ENCODE measurements around the gene STARD9.

The STARD9 gene

DNA sequence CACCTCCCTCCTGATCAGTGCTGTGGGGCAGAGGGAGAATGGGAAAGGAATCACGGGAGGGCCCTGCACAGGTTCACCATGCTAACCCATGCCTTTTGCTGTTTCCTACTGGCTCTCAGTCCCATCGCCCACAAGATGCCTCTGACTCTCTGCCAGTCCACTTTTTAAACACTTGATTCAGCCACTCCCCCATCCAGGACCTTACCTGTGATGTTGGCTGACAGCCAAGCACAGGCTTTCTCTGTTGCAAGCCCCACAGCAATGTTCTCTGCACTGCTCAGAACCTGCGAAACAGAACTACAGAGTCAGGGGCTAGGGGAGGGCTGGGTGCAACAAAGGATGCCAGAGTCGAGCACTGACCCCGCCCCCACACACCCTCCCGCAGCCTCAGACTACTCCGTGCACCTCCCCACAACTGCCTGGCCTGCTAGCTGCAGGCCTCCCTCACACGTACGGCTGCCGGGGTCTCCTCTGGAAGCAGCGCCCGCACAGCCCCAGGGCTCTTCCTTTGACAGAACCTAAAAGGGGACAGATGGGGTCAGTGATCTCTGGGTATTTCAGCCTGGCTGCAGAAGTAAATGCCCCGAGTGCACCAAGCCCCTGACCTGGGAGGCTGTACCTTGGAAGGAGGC is 152.5 kb downstream of the STARD9 start:
- H3K27ac ChIP-seq = no peak overlapping the region
- no peaks in the 10 kb centered on the region for H3K27me3 ChIP-seq
- TF ChIP-seq, protein P1, sequence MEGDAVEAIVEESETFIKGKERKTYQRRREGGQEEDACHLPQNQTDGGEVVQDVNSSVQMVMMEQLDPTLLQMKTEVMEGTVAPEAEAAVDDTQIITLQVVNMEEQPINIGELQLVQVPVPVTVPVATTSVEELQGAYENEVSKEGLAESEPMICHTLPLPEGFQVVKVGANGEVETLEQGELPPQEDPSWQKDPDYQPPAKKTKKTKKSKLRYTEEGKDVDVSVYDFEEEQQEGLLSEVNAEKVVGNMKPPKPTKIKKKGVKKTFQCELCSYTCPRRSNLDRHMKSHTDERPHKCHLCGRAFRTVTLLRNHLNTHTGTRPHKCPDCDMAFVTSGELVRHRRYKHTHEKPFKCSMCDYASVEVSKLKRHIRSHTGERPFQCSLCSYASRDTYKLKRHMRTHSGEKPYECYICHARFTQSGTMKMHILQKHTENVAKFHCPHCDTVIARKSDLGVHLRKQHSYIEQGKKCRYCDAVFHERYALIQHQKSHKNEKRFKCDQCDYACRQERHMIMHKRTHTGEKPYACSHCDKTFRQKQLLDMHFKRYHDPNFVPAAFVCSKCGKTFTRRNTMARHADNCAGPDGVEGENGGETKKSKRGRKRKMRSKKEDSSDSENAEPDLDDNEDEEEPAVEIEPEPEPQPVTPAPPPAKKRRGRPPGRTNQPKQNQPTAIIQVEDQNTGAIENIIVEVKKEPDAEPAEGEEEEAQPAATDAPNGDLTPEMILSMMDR (IDR thresholded peaks at IDR 0.05) = no peak
- no peak overlapping the region for H3K4me3 ChIP-seq (ENCODE audit: low read depth in 1 of 2, low read length in 1 of 2)
- H3K4me1 ChIP-seq (ENCODE audit: control insufficient read depth in 1 of 2, insufficient read depth in 1 of 2, low read depth in 1 of 2, low read length in 1 of 2) = no peaks in the 10 kb centered on the region
- H3K9me3 ChIP-seq = no peaks in the 10 kb centered on the region
- peaks cover 100% of the 10 kb centered on the region for H3K36me3 ChIP-seq

DNA sequence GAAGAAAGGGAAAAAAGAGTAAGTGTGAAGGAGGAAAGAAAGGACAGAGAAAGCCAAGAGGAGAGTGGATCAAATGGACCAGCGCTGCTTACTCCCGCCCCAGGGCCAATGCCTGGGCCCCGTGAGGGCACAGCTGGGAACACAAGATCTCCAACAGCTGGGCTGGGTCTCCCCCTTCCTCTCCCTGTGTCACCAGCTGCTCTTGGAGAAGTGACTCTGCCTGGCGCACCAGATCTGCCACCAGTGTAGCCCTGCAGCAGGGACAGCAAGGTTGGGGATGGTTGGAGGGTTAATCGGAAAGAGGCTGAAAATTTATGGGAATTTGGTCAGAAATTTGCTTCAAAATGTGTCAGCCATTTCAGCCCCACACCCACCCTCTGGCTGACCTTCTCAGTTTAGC is 153.2 kb downstream of the STARD9 start:
- TF ChIP-seq, protein P1 (IDR thresholded peaks at IDR 0.05) = no peak
- Histone ChIP-seq H3K9me3 (no peaks in the 10 kb centered on the region), H3K4me1 (ENCODE audit: control insufficient read depth in 1 of 2, insufficient read depth in 1 of 2, low read depth in 1 of 2, low read length in 1 of 2) (no peaks in the 10 kb centered on the region), H3K36me3 (peaks cover 100% of the 10 kb centered on the region), H3K27ac (no peak overlapping the region), H3K27me3 (no peaks in the 10 kb centered on the region), H3K4me3 (ENCODE audit: low read depth in 1 of 2, low read length in 1 of 2) (no peak overlapping the region)

DNA sequence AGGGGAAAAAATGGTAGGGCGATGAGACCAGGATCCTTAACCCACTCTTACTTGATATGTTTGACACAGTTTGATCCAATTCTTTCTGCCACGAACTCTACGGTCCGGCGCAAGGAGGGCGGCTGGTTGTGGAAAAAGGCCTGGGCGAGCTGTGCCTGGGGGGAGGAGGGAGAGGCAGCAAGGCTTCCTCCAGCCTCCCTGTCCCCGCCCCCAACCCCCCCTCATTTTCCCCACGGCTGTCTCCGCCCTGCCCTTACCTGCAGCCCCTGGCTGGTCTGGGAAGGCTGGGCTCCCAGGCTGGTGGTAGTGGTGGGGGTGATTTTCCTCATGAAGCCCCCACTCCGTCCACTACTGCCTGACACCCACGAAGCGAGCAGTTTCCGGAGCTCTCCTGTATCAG is 153.6 kb downstream of the STARD9 start:
- H3K4me1 ChIP-seq (ENCODE audit: control insufficient read depth in 1 of 2, insufficient read depth in 1 of 2, low read depth in 1 of 2, low read length in 1 of 2) = no peaks in the 10 kb centered on the region
- H3K4me3 ChIP-seq (ENCODE audit: low read depth in 1 of 2, low read length in 1 of 2) = no peak overlapping the region
- no peaks in the 10 kb centered on the region for H3K9me3 ChIP-seq
- peaks cover 100% of the 10 kb centered on the region for H3K36me3 ChIP-seq
- TF ChIP-seq, protein P1 (IDR thresholded peaks at IDR 0.05) = no peak
- H3K27ac ChIP-seq = no peak overlapping the region
- no peaks in the 10 kb centered on the region for H3K27me3 ChIP-seq

DNA sequence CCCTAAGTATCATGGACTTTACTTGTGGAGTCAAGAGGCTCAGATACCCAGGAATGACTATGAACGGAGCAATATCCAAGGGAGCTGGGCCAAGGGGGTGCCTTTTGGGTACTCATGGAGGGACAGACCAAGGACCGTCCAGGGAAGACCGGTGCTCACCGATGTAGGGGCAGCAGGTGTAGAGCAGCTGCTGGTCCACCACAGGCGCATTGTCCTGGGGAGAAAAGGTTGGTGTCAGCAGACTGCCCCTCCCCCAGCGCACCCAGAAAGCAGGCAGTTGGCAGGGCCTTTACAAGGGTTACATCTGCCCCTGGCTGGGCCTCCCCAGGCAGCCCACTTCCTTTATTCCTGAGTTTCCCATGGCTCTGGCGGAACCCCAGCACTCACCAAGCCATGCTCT is 154.0 kb downstream of the STARD9 start:
- TF ChIP-seq, protein P1 (IDR thresholded peaks at IDR 0.05) = no peak
- Histone ChIP-seq H3K4me3 (ENCODE audit: low read depth in 1 of 2, low read length in 1 of 2) (no peak overlapping the region), H3K4me1 (ENCODE audit: control insufficient read depth in 1 of 2, insufficient read depth in 1 of 2, low read depth in 1 of 2, low read length in 1 of 2) (no peaks in the 10 kb centered on the region), H3K36me3 (peaks cover 100% of the 10 kb centered on the region), H3K27ac (no peak overlapping the region), H3K27me3 (no peaks in the 10 kb centered on the region), H3K9me3 (no peaks in the 10 kb centered on the region)

DNA sequence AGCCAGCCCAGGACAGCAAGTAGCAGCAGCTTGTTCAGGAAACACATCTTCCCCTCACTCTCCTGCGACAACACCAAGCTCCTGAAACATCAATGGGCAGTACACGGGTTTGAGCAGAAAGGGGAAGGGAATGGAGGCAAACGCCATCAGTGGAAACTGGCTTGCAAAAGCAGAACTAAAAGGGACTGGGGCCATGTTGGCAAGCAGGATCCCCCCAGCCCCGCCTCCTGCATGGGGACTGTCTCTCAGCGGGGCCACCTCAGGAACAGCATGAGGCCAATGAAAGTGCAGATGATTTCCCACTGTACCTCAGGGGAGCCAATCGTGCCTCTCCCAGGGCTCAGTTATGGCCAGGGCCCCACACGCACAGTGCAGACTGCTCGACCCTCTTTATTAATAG is 154.7 kb downstream of the STARD9 start:
- no peaks in the 10 kb centered on the region for H3K4me1 ChIP-seq (ENCODE audit: control insufficient read depth in 1 of 2, insufficient read depth in 1 of 2, low read depth in 1 of 2, low read length in 1 of 2)
- H3K36me3 ChIP-seq = peaks cover 93% of the 10 kb centered on the region
- H3K4me3 ChIP-seq (ENCODE audit: low read depth in 1 of 2, low read length in 1 of 2) = no peak overlapping the region
- H3K27ac ChIP-seq = no peak overlapping the region
- H3K9me3 ChIP-seq = no peaks in the 10 kb centered on the region
- no peaks in the 10 kb centered on the region for H3K27me3 ChIP-seq
- TF ChIP-seq, protein P1 (IDR thresholded peaks at IDR 0.05) = no peak
